Glutamatergic neuron (in vitro differentiated cells): ENCODE measurements around the gene MAF. TPM values are rescaled to one million over a fixed set of nuclear protein-coding genes. Genes with fewer than 3 reads are reported as not detected.

Experiments
- DNase-seq: peaks from one replicate; pipeline ENCODE4 v3.0.0; 2022
- H3K27ac Mint-ChIP-seq: one replicate; pipeline ENCODE4 v1.8.0; 2020; ENCODE audit warnings: mild to moderate bottlenecking, mixed read lengths, inconsistent platforms; ENCODE audit not compliant: unreplicated experiment
- H3K27me3 Mint-ChIP-seq: one replicate; pipeline ENCODE4 v1.8.0; 2020; ENCODE audit warnings: mild to moderate bottlenecking, moderate library complexity, mixed read lengths, inconsistent platforms; ENCODE audit not compliant: unreplicated experiment
- H3K36me3 Mint-ChIP-seq: one replicate; pipeline ENCODE4 v1.8.0; 2020; ENCODE audit warnings: mild to moderate bottlenecking, mixed read lengths, inconsistent platforms; ENCODE audit not compliant: unreplicated experiment
- H3K4me1 Mint-ChIP-seq: one replicate; pipeline ENCODE4 v1.8.0; 2020; ENCODE audit warnings: mild to moderate bottlenecking, low read depth, mixed read lengths, inconsistent platforms; ENCODE audit not compliant: unreplicated experiment
- H3K4me3 Mint-ChIP-seq: one replicate; pipeline ENCODE4 v1.8.0; 2020; ENCODE audit warnings: mild to moderate bottlenecking, mixed read lengths, inconsistent platforms; ENCODE audit not compliant: unreplicated experiment
- H3K9me3 Mint-ChIP-seq: one replicate; pipeline ENCODE4 v1.8.0; 2020; ENCODE audit warnings: mild to moderate bottlenecking, moderate library complexity, mixed read lengths, inconsistent platforms; ENCODE audit not compliant: unreplicated experiment
- total RNA-seq: library from RNA; stranded (reverse); fragmentation: NEBNext Ultra II Directional; extraction: Animal tissue kit (Norgen Biotek cat#: 25700); gene quantifications from one replicate; pipeline ENCODE4 v1.2.1, GENCODE V29; 2021; ENCODE audit not compliant: unreplicated experiment
- TF ChIP-seq, protein P1 (sequence below): fragments of 200-600 bp; sonication (generic); IDR thresholded peaks from one replicate; pipeline ENCODE4 v1.5.0; 2021; ENCODE audit not compliant: partially characterized antibody, unreplicated experiment

The MAF gene
- total RNA-seq, 1 donor from 2014 or later: 5.0 TPM

DNA sequence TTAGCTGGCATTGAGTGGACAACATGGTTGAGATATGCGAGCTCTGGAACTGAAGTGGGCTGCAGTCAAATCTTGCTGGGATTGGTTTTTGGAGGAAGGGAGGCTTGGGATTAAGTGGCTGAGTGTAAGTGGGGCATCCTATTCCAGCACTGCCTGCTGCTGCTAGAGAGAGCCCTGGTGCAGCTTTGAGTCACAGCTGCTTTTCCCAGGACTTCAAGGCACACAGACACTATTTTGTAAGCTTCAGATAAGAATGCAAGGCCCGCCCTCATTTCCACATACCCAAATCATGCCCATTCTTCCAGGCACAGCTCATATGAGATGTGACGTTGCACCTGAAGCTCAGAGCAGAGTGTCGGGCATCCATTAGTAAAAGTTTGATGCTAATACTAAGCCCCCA, 10.2 kb upstream of the MAF start:
- no peaks in the 10 kb centered on the region for H3K36me3 Mint-ChIP-seq
- TF ChIP-seq, protein P1, sequence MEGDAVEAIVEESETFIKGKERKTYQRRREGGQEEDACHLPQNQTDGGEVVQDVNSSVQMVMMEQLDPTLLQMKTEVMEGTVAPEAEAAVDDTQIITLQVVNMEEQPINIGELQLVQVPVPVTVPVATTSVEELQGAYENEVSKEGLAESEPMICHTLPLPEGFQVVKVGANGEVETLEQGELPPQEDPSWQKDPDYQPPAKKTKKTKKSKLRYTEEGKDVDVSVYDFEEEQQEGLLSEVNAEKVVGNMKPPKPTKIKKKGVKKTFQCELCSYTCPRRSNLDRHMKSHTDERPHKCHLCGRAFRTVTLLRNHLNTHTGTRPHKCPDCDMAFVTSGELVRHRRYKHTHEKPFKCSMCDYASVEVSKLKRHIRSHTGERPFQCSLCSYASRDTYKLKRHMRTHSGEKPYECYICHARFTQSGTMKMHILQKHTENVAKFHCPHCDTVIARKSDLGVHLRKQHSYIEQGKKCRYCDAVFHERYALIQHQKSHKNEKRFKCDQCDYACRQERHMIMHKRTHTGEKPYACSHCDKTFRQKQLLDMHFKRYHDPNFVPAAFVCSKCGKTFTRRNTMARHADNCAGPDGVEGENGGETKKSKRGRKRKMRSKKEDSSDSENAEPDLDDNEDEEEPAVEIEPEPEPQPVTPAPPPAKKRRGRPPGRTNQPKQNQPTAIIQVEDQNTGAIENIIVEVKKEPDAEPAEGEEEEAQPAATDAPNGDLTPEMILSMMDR: no peak
- no peaks in the 10 kb centered on the region for H3K4me1 Mint-ChIP-seq
- DNase-seq: no peak
- H3K27ac Mint-ChIP-seq: no peak overlapping the region
- H3K27me3 Mint-ChIP-seq: peaks cover 2% of the 10 kb centered on the region
- no peaks in the 10 kb centered on the region for H3K9me3 Mint-ChIP-seq
- H3K4me3 Mint-ChIP-seq: no peak overlapping the region

DNA sequence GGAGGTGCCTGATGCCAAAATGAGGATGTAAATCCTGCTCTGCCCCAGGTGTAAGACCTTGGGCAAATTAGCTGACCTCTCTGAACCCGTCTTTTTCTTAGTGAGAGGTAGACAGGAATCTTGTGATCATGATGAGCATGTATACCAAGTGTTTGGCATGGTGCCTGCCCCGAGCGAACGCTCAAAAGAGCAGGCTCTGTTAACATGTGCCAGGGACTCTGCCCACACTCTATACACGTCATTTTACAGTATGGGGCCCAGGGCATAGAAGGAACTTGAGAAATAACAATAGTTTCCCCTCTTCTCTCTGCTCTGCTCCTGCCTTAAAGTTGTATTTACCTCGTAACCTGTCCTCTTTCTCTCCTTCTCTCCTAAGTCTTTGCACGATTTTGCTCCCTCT, 9.3 kb upstream of the MAF start:
- Mint-ChIP-seq H3K9me3 (peaks cover 2% of the 10 kb centered on the region), H3K27ac (no peak overlapping the region), H3K4me3 (no peak overlapping the region), H3K4me1 (no peaks in the 10 kb centered on the region), H3K27me3 (peaks cover 2% of the 10 kb centered on the region), H3K36me3 (no peaks in the 10 kb centered on the region)
- TF ChIP-seq, protein P1: no peak
- DNase-seq: no peak

DNA sequence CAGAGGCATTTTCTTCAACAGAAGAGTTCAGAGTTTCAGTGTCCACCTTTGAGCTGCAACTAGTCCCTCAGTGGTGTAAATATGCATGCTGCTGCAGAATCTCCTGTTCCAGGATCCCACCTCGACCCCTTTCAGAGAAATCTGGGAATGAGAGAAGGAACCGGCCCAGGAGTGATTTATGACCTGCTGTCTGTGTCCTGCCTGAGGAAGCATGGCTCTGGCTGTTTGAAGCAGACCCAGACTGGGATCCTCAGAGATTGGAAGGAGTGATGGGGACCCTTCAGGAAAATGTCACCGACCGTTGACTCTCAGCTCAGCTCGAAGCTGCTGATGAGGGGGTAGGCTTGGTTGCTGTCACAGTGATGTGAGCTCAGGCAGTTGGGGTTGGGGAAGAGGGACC, 8.4 kb upstream of the MAF start:
- H3K9me3 Mint-ChIP-seq: peaks cover 2% of the 10 kb centered on the region
- TF ChIP-seq, protein P1: no peak
- H3K36me3 Mint-ChIP-seq: no peaks in the 10 kb centered on the region
- H3K4me3 Mint-ChIP-seq: no peak overlapping the region
- H3K27ac Mint-ChIP-seq: no peak overlapping the region
- H3K4me1 Mint-ChIP-seq: no peaks in the 10 kb centered on the region
- peaks cover 2% of the 10 kb centered on the region for H3K27me3 Mint-ChIP-seq
- no peak for DNase-seq

DNA sequence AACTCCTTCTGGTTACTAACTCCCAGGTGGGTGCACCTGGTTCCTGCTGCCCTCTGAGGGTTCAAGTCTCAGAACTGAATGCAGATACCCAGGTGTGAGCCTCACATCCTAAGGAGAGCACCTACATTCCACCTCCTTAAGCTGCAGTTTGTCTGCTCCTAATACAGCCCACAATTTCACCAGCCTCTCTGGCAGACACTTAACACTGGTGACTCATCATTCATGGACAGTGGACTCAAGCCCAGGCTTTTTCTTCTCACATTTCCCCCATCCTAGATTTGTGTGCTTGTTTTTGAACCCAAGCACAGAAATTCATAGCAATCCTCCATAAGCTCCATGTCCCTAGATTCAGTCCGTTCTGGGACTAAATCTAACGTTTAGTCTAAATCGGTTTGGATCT, 7.0 kb upstream of the MAF start:
- Mint-ChIP-seq H3K27ac (no peak overlapping the region), H3K36me3 (no peaks in the 10 kb centered on the region), H3K27me3 (peaks cover 2% of the 10 kb centered on the region), H3K9me3 (peaks cover 2% of the 10 kb centered on the region), H3K4me1 (no peaks in the 10 kb centered on the region), H3K4me3 (no peak overlapping the region)
- TF ChIP-seq, protein P1: no peak
- no peak for DNase-seq

DNA sequence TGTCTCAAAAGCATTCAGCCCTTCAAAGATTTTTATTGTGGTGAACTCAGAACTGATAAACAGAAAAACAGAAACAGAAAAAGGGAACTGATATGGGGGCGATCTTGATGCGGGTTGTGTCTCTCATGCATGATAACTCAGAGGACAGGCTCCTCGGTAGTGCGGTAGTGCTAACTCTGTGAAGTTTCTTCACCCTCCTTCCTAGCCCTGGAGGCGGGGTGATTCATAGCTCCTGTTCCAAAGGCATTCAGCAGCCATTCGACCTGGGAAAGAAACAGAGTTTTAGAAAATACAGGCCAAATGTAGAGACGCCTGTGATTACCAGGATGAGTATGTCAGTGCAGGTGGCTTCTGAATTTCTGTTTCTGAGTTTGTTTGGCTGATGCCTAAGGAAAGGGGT, 5.5 kb upstream of the MAF start:
- no peak for DNase-seq
- peaks cover 5% of the 10 kb centered on the region for H3K27me3 Mint-ChIP-seq
- no peak overlapping the region for H3K27ac Mint-ChIP-seq
- no peaks in the 10 kb centered on the region for H3K36me3 Mint-ChIP-seq
- peaks cover 4% of the 10 kb centered on the region for H3K9me3 Mint-ChIP-seq
- H3K4me3 Mint-ChIP-seq: no peak overlapping the region
- no peaks in the 10 kb centered on the region for H3K4me1 Mint-ChIP-seq
- TF ChIP-seq, protein P1: no peak
